Muscle layer of duodenum (tissue), 2 donors: ENCODE data around the gene NR5A2.

Source experiments
- H3K27ac ChIP-seq: one replicate; pipeline ENCODE4 v1.7.0; 2013; ENCODE audit warnings: mild to moderate bottlenecking, low read length
- H3K27me3 ChIP-seq: one replicate; pipeline ENCODE4 v1.7.0; 2013; ENCODE audit warnings: low read depth, mild to moderate bottlenecking, control low read depth, low read length
- H3K36me3 ChIP-seq, 2 donors: one replicate each; pipeline ENCODE4 v1.7.0; 2013; ENCODE audit warnings: low read length in 2 of 2, control low read depth in 1 of 2, mild to moderate bottlenecking in 1 of 2; ENCODE audit not compliant: insufficient read depth in 2 of 2, control insufficient read depth in 1 of 2
- H3K4me1 ChIP-seq, 2 donors: one replicate each; pipeline ENCODE4 v1.7.0; 2013; ENCODE audit warnings: low read length in 2 of 2, mild to moderate bottlenecking in 2 of 2, control low read depth in 1 of 2, moderate library complexity in 1 of 2; ENCODE audit not compliant: insufficient read depth in 2 of 2, control insufficient read depth in 1 of 2
- H3K4me3 ChIP-seq, 2 donors: one replicate each; pipeline ENCODE4 v1.7.0; 2013; ENCODE audit warnings: low read length in 2 of 2, low read depth in 1 of 2, mild to moderate bottlenecking in 1 of 2
- H3K9me3 ChIP-seq, 2 donors: one replicate each; pipeline ENCODE4 v1.7.0; 2013; ENCODE audit warnings: low read length in 2 of 2, control low read depth in 1 of 2, mild to moderate bottlenecking in 1 of 2; ENCODE audit not compliant: control insufficient read depth in 1 of 2
- donor health status: healthy.

NR5A2 gene

GRCh38 chr1:200103966-200104583 is 76.6 kb downstream of the NR5A2 start:
- Histone ChIP-seq H3K36me3 (no peaks in the 10 kb centered on the region), H3K9me3 (no peaks in the 10 kb centered on the region), H3K4me3 (no peak overlapping the region), H3K27me3 (no peaks in the 10 kb centered on the region), H3K4me1 (peaks cover 0 to 5% of the 10 kb centered on the region in 2 donors), H3K27ac (no peak overlapping the region)

DNA sequence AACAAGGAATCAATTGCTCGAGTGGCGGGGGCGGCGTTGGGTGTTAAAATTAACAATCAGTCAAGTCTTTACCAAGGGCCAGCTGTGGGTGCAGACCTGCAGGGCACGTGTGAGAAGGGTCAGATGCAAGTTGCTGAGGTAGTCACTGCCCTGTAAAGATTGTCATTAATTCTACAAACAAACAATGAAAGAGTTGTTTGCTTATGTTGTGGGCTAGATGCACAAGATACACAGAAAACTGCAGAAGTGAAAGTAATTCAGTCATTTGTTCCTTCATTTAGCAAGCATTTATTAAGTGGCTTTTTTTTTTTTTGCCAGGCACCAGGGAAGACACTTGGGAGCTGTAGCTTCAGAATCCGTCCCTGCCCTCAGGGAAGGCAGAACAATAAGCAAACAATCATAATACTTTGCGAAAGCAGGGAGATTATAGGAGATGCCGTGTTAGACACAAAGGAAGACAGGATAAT is 79.5 kb downstream of the NR5A2 start:
- Histone ChIP-seq H3K4me3 (no peak overlapping the region), H3K36me3 (no peaks in the 10 kb centered on the region), H3K27me3 (no peaks in the 10 kb centered on the region), H3K27ac (no peak overlapping the region), H3K4me1 (peaks cover 0 to 5% of the 10 kb centered on the region in 2 donors), H3K9me3 (no peaks in the 10 kb centered on the region)

GRCh38 chr1:200108659-200109058 is 81.1 kb downstream of the NR5A2 start:
- Histone ChIP-seq H3K27ac (no peak overlapping the region), H3K27me3 (no peaks in the 10 kb centered on the region), H3K4me3 (no peak overlapping the region), H3K4me1 (peaks cover 0 to 5% of the 10 kb centered on the region in 2 donors), H3K9me3 (no peaks in the 10 kb centered on the region), H3K36me3 (no peaks in the 10 kb centered on the region)

- Histone ChIP-seq H3K9me3 (no peaks in the 10 kb centered on the region), H3K36me3 (no peaks in the 10 kb centered on the region), H3K4me3 (no peak overlapping the region), H3K4me1 (peaks cover 0 to 5% of the 10 kb centered on the region in 2 donors), H3K27me3 (no peaks in the 10 kb centered on the region), H3K27ac (no peak overlapping the region)
Measured at GRCh38 chr1:200112290-200112689, 84.8 kb downstream of the NR5A2 start.

DNA sequence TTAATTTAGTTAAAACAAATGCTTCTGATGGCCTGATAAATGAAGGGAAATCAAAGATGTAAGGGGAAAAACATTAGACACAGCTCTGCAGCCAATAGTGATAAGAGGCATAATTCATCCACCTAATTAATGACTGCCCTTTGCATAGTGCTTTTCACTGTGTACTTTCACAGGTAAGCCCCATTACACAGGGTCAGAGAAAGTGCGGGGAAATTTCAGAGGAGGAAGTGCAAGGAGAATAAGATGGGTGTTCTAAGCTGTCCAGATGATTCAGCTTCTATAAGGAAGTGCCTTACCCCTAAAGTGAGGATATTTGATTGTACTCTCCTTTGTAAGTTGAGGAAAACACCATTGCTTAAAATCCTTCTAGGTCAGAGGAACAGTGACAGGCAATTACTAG is 88.0 kb downstream of the NR5A2 start:
- Histone ChIP-seq H3K36me3 (no peaks in the 10 kb centered on the region), H3K4me3 (no peak overlapping the region), H3K9me3 (no peaks in the 10 kb centered on the region), H3K27ac (no peak overlapping the region), H3K4me1 (no peaks in the 10 kb centered on the region), H3K27me3 (no peaks in the 10 kb centered on the region)

- H3K27ac ChIP-seq, result no peak overlapping the region
- no peaks in the 10 kb centered on the region for H3K9me3 ChIP-seq
- no peaks in the 10 kb centered on the region for H3K4me1 ChIP-seq
- H3K4me3 ChIP-seq, result no peak overlapping the region
- H3K27me3 ChIP-seq, result no peaks in the 10 kb centered on the region
- no peaks in the 10 kb centered on the region for H3K36me3 ChIP-seq
Measured at GRCh38 chr1:200116324-200116723, 88.8 kb downstream of the NR5A2 start.

GRCh38 chr1:200118779-200119505 is 91.4 kb downstream of the NR5A2 start:
- H3K4me1 ChIP-seq, result no peaks in the 10 kb centered on the region

GRCh38 chr1:200121421-200121820 is 93.9 kb downstream of the NR5A2 start:
- no peaks in the 10 kb centered on the region for H3K27me3 ChIP-seq
- H3K4me3 ChIP-seq, result no peak overlapping the region
- H3K4me1 ChIP-seq, result no peaks in the 10 kb centered on the region
- no peaks in the 10 kb centered on the region for H3K9me3 ChIP-seq
- no peaks in the 10 kb centered on the region for H3K36me3 ChIP-seq
- no peak overlapping the region for H3K27ac ChIP-seq

More at GRCh38 chr1:200118779-200119505, 91.4 kb downstream of the NR5A2 start:
- H3K27ac ChIP-seq, result no peak overlapping the region
- H3K4me3 ChIP-seq, result no peak overlapping the region
- no peaks in the 10 kb centered on the region for H3K36me3 ChIP-seq
- H3K9me3 ChIP-seq, result no peaks in the 10 kb centered on the region
- H3K27me3 ChIP-seq, result no peaks in the 10 kb centered on the region

GRCh38 chr1:200124309-200124708 is 96.8 kb downstream of the NR5A2 start:
- H3K4me3 ChIP-seq, result no peak overlapping the region
- no peaks in the 10 kb centered on the region for H3K4me1 ChIP-seq
- H3K36me3 ChIP-seq, result no peaks in the 10 kb centered on the region
- H3K27ac ChIP-seq, result no peak overlapping the region
- no peaks in the 10 kb centered on the region for H3K27me3 ChIP-seq
- no peaks in the 10 kb centered on the region for H3K9me3 ChIP-seq

- H3K27me3 ChIP-seq, result no peaks in the 10 kb centered on the region
- H3K36me3 ChIP-seq, result no peaks in the 10 kb centered on the region
- no peak overlapping the region for H3K4me3 ChIP-seq
- no peak overlapping the region for H3K27ac ChIP-seq
- no peaks in the 10 kb centered on the region for H3K9me3 ChIP-seq
- no peaks in the 10 kb centered on the region for H3K4me1 ChIP-seq
Measured at GRCh38 chr1:200128081-200128480, 100.6 kb downstream of the NR5A2 start.

DNA sequence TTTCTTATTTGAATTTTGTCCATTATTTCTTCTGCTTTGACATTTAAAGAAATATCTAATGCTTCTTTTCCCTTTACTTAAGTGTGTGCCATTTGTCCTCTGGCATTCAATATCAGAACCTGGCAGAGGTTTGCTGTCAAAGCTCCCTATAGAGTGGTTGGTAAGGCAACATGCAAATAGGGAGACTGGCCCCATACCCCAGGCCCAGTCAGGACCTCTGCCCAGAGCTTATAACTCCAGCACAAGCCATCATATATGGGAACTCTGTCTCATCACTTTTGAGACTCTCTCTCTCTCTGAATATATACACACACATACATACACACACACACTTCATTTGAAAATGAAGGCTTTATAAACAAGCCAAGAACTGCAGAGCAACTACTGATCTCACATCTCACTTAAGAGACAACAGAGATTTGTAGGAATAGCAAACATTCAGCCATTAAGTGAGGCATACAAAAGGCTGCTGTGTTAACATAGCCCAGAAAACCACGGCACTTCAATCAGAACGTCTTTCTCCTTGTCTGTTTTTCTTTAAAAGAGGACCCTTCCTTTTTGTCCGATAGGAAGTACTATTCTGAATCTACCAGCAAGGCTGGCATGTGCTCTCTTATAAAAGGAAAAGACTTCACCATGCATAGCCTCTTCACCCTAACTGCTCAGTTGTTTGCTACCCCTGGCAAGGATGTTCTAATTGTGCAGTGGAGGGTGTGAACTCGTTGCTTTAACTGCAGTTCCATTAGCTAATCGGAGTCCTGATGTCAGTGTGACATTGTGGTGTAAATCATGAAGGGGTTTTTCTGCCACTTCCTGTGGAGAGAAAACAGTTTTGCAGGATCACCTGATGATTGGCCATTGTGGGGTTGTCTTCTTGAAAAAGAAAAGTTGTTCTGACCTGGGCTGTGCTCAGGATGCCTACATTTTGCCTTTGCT is 101.7 kb downstream of the NR5A2 start:
- Histone ChIP-seq H3K4me3 (no peak overlapping the region), H3K27ac (no peak overlapping the region), H3K36me3 (no peaks in the 10 kb centered on the region), H3K27me3 (no peaks in the 10 kb centered on the region), H3K9me3 (no peaks in the 10 kb centered on the region), H3K4me1 (no peaks in the 10 kb centered on the region)
